Nephron progenitor cell (in vitro differentiated cells): ENCODE data around the gene CBARP.
A peak's percentile ranks its signal among the peaks of the same experiment; 100 is the strongest.
"Not testable (repeated sequence)": the region's sequence is repeated elsewhere in the genome, so short reads cannot be mapped to it uniquely, and the experiment has no call there.

Experiments used
- DNase-seq: peaks from one replicate; pipeline ENCODE4 v3.0.0; 2021
- H3K27ac Mint-ChIP-seq: 2 replicates; pipeline ENCODE4 v1.8.0; 2021; ENCODE audit warnings: mild to moderate bottlenecking, moderate library complexity, mixed read lengths
- H3K27me3 Mint-ChIP-seq: 2 replicates; pipeline ENCODE4 v1.8.0; 2021; ENCODE audit warnings: mild to moderate bottlenecking, low read depth, mixed read lengths; ENCODE audit not compliant: poor library complexity
- H3K36me3 Mint-ChIP-seq: 2 replicates; pipeline ENCODE4 v1.8.0; 2021; ENCODE audit warnings: low read depth, mixed read lengths
- H3K4me1 Mint-ChIP-seq: 2 replicates; pipeline ENCODE4 v1.8.0; 2021; ENCODE audit warnings: mixed read lengths
- H3K4me3 Mint-ChIP-seq: 2 replicates; pipeline ENCODE4 v1.8.0; 2021; ENCODE audit warnings: mild to moderate bottlenecking, moderate library complexity, mixed read lengths
- H3K9me3 Mint-ChIP-seq: 2 replicates; pipeline ENCODE4 v1.8.0; 2021; ENCODE audit warnings: mild to moderate bottlenecking, moderate library complexity, mixed read lengths
- TF ChIP-seq, protein P1 (sequence below): fragments of 200-600 bp; sonication (generic); IDR thresholded peaks from 2 replicates; pipeline ENCODE4 v1.5.0; 2021; ENCODE audit warnings: antibody characterized with exemption

The CBARP gene

GRCh38 chr19:1213391-1214286 lies 24.2 kb downstream of the CBARP start:
- TF ChIP-seq, protein P1, sequence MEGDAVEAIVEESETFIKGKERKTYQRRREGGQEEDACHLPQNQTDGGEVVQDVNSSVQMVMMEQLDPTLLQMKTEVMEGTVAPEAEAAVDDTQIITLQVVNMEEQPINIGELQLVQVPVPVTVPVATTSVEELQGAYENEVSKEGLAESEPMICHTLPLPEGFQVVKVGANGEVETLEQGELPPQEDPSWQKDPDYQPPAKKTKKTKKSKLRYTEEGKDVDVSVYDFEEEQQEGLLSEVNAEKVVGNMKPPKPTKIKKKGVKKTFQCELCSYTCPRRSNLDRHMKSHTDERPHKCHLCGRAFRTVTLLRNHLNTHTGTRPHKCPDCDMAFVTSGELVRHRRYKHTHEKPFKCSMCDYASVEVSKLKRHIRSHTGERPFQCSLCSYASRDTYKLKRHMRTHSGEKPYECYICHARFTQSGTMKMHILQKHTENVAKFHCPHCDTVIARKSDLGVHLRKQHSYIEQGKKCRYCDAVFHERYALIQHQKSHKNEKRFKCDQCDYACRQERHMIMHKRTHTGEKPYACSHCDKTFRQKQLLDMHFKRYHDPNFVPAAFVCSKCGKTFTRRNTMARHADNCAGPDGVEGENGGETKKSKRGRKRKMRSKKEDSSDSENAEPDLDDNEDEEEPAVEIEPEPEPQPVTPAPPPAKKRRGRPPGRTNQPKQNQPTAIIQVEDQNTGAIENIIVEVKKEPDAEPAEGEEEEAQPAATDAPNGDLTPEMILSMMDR = no peak
- H3K27ac Mint-ChIP-seq = peak overlapping the region; percentile 93
- H3K9me3 Mint-ChIP-seq = no peaks in the 10 kb centered on the region
- peaks cover 68% of the 10 kb centered on the region for H3K4me1 Mint-ChIP-seq
- H3K36me3 Mint-ChIP-seq = peaks cover 22% of the 10 kb centered on the region
- peaks cover 4% of the 10 kb centered on the region for H3K27me3 Mint-ChIP-seq
- peak overlapping the region; percentile 63 for H3K4me3 Mint-ChIP-seq
- peak; percentile 48 for DNase-seq

DNA sequence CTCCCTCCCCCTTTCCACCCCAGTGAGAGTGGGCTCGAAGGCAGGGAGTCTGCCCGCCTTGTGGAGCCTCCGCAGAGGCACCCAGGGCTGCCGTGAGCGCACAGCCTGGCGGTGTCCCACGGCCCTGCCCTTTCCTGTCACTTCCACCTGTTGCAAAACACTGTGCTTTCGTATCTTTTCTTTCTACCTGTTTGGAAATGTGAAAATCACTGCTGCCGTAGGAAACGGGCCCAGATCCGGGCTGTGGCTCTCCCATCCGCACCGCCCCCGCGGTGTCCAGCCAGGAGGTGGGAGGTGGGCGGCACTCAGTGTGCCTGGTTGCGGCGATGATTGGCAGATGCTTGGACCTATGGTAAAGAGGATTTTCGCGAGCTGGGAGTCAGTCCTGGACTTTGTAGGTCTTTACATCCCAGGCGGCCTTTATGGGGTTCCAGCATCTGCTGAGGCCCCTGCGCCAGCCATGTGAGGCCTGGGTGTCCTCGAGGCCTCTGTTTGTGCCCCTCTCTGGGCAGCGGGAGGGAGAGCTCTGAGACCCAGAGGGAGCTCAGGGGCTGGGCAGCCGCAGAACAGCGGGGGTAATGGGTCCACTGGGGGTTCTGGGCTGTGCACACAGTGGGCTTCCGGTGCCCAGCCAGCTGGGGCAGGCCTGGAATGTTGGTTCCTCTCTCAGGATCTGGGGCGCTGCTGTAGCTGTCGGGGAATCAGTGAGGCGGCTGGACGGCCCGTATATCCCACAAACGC lies 26.1 kb downstream of the CBARP start:
- Mint-ChIP-seq H3K36me3 (peaks cover 22% of the 10 kb centered on the region), H3K4me1 (peaks cover 69% of the 10 kb centered on the region), H3K4me3 (peak overlapping the region; percentile 29), H3K9me3 (no peaks in the 10 kb centered on the region), H3K27ac (peak overlapping the region; percentile 96), H3K27me3 (peaks cover 6% of the 10 kb centered on the region)
- TF ChIP-seq, protein P1 = no peak
- DNase-seq = peak; percentile 43

GRCh38 chr19:1210227-1210538 lies 27.6 kb downstream of the CBARP start:
- TF ChIP-seq, protein P1 = no peak
- DNase-seq = no peak
- Mint-ChIP-seq H3K36me3 (peaks cover 22% of the 10 kb centered on the region), H3K4me1 (peaks cover 58% of the 10 kb centered on the region), H3K9me3 (no peaks in the 10 kb centered on the region), H3K4me3 (peak overlapping the region; percentile 64), H3K27ac (peak overlapping the region; percentile 25), H3K27me3 (peaks cover 6% of the 10 kb centered on the region)

DNA sequence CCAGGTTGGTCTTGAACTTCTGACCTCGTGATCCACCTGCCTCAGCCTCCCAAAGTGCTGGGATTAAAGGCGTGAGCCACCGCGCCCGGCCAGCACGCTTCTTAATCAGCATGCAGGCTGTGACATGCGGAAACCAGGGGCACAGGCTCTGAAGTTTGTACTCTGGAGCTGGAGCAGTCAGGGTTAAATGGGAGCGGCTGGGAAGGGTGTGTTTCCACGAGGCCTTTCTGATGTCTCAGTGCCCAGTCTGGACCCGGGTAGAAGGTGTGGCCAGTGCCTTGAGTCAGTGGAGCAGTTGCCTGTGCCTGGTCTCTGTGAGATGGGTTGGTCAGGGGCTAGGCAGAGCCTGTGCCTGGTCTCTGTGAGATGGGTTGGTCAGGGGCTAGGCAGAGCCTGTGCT lies 29.0 kb downstream of the CBARP start:
- peaks cover 55% of the 10 kb centered on the region for H3K4me1 Mint-ChIP-seq
- H3K27ac Mint-ChIP-seq, H3K27me3 Mint-ChIP-seq, H3K4me3 Mint-ChIP-seq, DNase-seq, H3K9me3 Mint-ChIP-seq: not testable (repeated sequence)
- H3K36me3 Mint-ChIP-seq = peaks cover 22% of the 10 kb centered on the region

GRCh38 chr19:1206864-1207450 lies 30.8 kb downstream of the CBARP start:
- DNase-seq = peak; percentile 46
- peaks cover 57% of the 10 kb centered on the region for H3K4me1 Mint-ChIP-seq
- TF ChIP-seq, protein P1 = no peak
- peaks cover 15% of the 10 kb centered on the region for H3K36me3 Mint-ChIP-seq
- H3K27me3 Mint-ChIP-seq = peaks cover 6% of the 10 kb centered on the region
- no peaks in the 10 kb centered on the region for H3K9me3 Mint-ChIP-seq
- H3K4me3 Mint-ChIP-seq = peak overlapping the region; percentile 93
- H3K27ac Mint-ChIP-seq = peak overlapping the region; percentile 69

DNA sequence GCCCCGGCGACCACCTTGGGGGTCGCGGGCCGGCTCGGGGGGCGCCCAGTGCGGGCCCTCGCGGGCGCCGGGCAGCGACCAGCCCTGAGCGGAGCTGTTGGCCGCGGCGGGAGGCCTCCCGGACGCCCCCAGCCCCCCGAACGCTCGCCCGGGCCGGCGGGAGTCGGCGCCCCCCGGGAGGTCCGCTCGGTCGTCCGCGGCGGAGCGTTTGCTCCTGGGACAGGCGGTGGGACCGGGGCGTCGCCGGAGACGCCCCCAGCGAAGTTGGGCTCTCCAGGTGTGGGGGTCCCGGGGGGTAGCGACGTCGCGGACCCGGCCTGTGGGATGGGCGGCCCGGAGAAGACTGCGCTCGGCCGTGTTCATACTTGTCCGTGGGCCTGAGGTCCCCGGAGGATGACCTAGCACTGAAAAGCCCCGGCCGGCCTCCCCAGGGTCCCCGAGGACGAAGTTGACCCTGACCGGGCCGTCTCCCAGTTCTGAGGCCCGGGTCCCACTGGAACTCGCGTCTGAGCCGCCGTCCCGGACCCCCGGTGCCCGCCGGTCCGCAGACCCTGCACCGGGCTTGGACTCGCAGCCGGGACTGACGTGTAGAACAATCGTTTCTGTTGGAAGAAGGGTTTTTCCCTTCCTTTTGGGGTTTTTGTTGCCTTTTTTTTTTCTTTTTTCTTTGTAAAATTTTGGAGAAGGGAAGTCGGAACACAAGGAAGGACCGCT lies 31.5 kb downstream of the CBARP start:
- peaks cover 51% of the 10 kb centered on the region for H3K4me1 Mint-ChIP-seq
- H3K27ac Mint-ChIP-seq = peak overlapping the region; percentile 69
- DNase-seq = no peak
- TF ChIP-seq, protein P1 = no peak
- H3K36me3 Mint-ChIP-seq = peaks cover 11% of the 10 kb centered on the region
- no peaks in the 10 kb centered on the region for H3K9me3 Mint-ChIP-seq
- H3K4me3 Mint-ChIP-seq = peak overlapping the region; percentile 93
- H3K27me3 Mint-ChIP-seq = peaks cover 6% of the 10 kb centered on the region
